ENCODE results near the gene ZNF536.

The ZNF536 gene

DNA sequence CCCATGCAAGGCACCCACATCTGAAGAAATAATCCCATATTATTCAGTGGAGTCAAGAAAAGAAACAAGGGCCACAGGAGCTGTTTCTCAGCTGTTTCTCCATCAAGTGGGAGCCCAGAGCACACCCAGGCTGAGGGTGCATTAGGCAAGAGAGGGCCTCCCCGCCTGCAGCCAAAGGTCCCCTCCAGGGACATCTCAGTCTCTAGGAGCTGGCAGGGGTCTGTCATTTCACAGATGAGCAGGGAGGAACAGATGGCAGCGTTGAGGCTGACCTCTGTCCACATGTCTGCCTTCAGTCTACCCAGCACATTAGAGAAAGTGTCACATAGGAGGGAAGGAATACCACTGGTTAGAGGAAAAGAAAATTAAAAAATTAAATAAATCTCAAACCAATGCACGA, 157.7 kb downstream of the ZNF536 start:
- no peak for DNase-seq (ENCODE audit: low spot score)

DNA sequence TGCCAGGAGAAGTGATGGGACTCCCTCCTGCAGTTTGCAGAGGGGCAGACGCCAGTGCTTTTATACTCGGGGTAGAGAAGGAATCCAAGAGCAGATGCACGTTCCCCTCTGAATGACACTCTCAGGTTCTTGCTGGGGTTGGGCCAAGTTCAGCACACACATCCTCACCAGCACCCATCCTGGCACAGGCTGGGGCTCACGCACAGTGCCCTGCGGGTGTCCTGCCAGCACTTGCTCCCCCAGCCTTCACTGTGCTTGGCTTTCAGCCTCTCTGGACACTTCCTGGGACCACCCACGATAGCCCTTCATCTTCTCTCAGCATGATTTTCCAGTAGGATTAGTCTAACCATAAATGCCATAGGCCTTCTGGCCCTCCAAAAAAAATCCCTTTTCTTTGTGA, 158.6 kb downstream of the ZNF536 start:
- no peak for DNase-seq (ENCODE audit: low spot score)

DNA sequence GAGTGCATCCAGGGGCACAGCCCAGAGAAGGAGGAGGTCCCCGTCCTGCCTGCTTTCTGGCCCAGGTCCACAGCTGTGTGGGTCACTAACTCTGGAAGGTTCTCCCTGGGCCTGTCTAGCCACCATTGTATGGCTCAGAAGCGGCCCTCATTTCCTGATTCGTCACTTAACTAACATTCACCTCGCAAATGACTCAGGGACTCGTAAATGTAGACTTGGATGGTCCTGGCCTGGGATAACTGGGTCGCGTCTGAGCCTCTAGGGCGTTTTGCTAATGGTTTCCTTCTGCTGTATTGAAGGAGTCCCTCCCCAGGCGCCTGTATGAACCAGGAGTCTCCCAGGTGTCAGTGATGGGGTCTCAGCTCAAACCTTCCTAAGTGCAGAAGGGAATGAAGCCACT, 162.8 kb downstream of the ZNF536 start:
- no peak for DNase-seq (ENCODE audit: low spot score)

DNA sequence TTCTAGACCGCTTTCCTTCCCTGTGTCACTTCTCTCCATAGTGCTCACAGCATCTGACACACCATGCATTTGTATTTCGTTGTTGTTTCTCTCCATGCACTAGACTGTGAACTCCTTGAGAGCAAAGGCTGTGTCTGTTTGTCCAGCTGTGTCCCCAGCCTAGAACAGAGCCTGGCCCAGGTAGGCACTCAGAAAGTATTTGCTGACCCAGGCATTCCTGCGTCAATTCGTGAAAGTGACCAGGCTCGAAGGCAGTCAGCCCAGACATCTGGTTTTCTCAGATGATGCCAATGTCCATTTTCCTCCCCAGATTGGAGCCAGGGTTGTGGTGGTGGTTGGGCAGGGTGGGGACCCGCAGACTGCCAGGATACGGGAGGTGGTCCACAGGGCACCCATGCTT, 164.8 kb downstream of the ZNF536 start:
- no peak for DNase-seq (ENCODE audit: low spot score)

GRCh38 chr19:30539315-30539714, 167.1 kb downstream of the ZNF536 start:
- DNase-seq (ENCODE audit: low spot score): no peak

GRCh38 chr19:30539981-30540380, 167.8 kb downstream of the ZNF536 start:
- no peak for DNase-seq (ENCODE audit: low spot score)

GRCh38 chr19:30540761-30541160, 168.6 kb downstream of the ZNF536 start:
- DNase-seq (ENCODE audit: low spot score): no peak

DNA sequence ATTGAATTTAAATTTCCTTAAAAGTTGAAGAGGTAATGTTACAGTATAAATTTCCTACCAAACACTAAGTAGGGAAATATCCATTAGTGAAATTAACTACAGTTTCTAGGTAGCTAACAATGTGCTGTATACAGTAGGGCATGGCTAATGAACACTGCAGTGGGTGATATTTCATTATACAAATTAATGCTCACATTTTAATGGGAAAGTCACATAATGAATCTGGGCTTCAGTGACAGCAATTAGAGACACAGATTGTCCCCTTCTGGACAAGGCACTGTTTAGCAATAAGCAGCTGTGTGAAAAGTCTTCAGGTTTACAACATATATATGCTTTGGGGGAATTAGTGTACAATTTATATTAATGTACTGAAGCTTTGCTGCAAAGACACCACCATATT, 169.4 kb downstream of the ZNF536 start:
- no peak for DNase-seq (ENCODE audit: low spot score)

DNA sequence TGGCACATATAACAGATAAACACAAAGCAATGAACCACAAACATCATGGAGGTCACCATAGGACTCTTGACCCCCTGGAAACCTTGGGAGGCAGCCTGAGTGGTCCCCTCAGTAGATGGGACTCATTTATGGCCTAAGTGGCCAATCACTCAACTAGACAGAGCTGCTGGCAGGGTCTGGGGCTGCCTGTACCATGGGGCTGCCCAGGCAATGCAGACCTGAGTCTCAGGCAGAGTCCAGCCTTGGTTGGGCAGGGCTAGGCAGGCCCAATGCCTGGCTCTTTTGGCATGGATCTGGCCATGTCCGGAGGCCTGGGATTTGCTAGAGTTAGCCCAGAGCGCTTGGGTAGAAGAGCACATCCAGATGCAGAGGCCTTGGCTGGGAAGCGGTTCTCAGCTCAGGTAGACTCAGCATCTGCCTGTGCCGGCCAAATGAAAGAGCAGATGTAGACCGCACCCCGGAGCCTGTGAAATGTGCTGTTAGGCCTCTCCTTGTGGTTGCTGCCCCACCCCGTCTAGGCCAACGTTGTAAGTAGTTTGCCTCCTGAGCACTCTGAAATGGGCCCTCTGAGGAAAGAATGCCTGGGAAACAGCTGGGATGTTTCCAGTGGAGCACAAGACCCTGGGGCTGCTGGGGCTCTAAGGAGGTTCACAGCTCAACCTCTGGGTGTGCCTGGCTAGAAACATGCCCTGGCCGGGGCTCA, 171.2 kb downstream of the ZNF536 start:
- no peak for DNase-seq (ENCODE audit: low spot score)

DNA sequence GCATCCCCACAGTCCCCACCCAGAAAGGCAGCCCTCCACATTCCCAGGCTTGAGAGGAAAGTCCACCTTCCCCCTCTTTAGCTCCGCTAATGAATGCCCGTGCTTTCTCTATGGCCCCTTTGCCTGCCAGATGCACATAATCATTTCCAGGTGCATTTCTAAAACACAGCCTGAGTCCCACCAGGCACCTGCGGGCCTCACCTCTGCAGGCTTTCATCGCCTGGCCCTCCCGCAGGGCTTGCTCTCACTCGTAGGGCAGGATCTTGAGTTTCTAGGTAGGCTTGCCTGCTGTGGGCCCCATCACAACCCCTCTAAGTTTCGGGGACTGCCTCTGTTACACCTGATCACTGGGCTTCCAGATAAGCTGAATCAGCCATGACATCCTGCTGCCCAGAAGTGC, 173.6 kb downstream of the ZNF536 start:
- DNase-seq (ENCODE audit: low spot score): no peak

- no peak for DNase-seq (ENCODE audit: low spot score)
Observed at GRCh38 chr19:30546332-30546731, 174.1 kb downstream of the ZNF536 start.

GRCh38 chr19:30547246-30547645, 175.1 kb downstream of the ZNF536 start:
- no peak for DNase-seq (ENCODE audit: low spot score)

DNA sequence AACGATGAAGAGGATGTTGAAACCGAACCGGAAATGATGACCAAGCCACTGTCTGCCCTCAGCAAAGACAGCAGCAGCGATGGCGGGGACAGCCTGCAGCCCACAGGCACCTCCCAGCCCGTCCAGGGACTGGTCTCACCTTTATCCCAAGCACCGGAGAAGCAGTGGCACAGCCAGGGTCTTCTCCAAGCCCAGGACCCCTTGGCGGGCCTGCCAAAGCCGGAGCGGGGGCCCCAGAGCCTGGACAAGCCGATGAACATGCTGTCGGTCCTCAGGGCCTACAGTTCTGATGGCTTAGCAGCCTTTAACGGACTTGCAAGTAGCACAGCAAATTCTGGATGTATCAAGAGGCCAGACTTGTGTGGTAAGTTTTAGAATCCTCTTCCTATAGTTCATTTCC, 177.0 kb downstream of the ZNF536 start:
- DNase-seq (ENCODE audit: low spot score): no peak

DNA sequence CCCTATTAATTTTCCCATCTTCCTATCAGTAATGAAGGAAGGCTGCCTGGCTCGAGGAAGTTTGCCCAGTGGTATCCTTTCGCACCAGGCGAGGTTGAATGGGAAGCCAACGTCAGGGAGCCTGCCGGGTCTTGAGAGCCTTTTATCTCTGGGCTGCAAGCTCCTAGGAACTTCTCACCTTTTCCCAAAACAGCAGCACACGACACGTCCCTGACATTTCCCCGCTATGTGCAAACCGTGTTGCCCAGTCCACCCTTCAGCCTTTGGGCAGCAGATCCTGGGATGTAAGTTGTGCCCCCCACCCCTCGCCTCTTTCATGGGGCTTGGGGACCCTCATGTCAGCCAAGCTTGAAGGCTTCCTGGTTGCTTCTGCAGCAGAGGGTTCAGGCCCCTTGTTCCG, 179.1 kb downstream of the ZNF536 start:
- DNase-seq (ENCODE audit: low spot score): no peak

GRCh38 chr19:30552593-30552992, 180.4 kb downstream of the ZNF536 start:
- no peak for DNase-seq (ENCODE audit: low spot score)

GRCh38 chr19:30555075-30555790, 183.0 kb downstream of the ZNF536 start:
- no peak for DNase-seq (ENCODE audit: low spot score)

GRCh38 chr19:30555791-30556110, 183.6 kb downstream of the ZNF536 start:
- no peak for DNase-seq (ENCODE audit: low spot score)

DNA sequence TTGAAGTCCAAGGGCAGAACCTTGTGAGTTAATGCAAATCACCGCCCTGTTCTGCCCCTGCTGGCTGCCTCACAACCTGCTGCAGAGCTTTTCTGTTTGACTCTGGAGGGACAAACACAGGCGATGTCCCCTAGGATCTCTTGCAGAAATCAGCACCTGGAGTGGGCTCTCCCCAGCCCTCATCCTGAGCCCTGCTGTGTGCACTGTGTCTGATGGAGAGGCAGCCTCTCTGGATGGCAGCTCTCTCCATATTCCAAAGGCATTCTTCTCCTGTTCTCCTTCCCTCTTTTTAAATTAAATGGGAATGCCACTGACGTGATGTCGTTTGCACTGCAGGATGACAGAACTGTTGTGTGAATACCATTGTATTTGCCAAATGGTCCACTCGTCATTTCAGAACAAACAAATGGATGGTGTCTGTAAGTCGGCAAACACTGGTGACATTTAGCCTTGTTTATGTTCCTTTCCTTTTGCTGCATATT, 184.1 kb downstream of the ZNF536 start:
- DNase-seq (ENCODE audit: low spot score): no peak

GRCh38 chr19:30557212-30557611, 185.0 kb downstream of the ZNF536 start:
- no peak for DNase-seq (ENCODE audit: low spot score)

- no peak for DNase-seq (ENCODE audit: low spot score)
Observed at GRCh38 chr19:30557927-30558557, 185.9 kb downstream of the ZNF536 start.

- no peak for DNase-seq (ENCODE audit: low spot score)
Observed at GRCh38 chr19:30558793-30559192, 186.6 kb downstream of the ZNF536 start.

- DNase-seq (ENCODE audit: low spot score): no peak
Observed at GRCh38 chr19:30559446-30559845, 187.3 kb downstream of the ZNF536 start.

DNA sequence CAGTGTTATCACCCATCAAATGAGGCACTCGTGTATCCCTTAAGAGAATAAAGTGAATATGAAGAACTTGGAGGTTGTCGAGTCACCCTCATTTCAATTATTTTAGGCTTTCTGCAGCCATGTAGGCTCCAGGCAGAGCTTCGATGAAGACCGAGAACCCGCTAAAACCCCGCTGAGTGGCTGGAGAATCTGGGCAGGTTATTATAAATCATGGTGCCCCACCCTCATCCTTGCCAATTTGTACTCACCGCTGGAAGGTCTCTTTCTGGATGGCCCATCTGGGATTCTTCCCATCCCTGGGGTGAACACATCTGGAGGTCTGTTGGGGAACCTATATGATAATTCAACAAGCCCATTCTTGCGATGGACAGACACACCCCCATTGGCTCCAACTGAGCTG, 190.8 kb downstream of the ZNF536 start:
- no peak for DNase-seq (ENCODE audit: low spot score)
